DND-41 (cell line): Measurements from ENCODE around the gene PANK4.

Source experiments
- ATAC-seq: fragments of 200-7000 bp; cut with Tn5 transposase; 3 replicates; pipeline ENCODE4 v1.9.1; 2021; ENCODE audit warnings: low read depth; ENCODE audit not compliant: insufficient read depth
- DNase-seq: peaks from one replicate; pipeline ENCODE4 v3.0.0-alpha.2; 2020
- H2AFZ ChIP-seq: 2 replicates; pipeline ENCODE4 v1.6.0; 2012; ENCODE audit warnings: low read depth, low read length
- H3K27ac ChIP-seq: 2 replicates; pipeline ENCODE4 v1.5.1; 2012; ENCODE audit warnings: low read length, inconsistent platforms
- H3K27me3 ChIP-seq: fragments of 200-600 bp; sonication (generic); 2 replicates; pipeline ENCODE4 v1.6.0; 2012; ENCODE audit warnings: low read length, mild to moderate bottlenecking, inconsistent platforms; ENCODE audit not compliant: insufficient read depth, poor library complexity
- H3K36me3 ChIP-seq: 2 replicates; pipeline ENCODE4 v1.5.1; 2012; ENCODE audit warnings: low read length, inconsistent platforms; ENCODE audit not compliant: insufficient read depth
- H3K4me1 ChIP-seq: 2 replicates; pipeline ENCODE4 v1.5.1; 2012; ENCODE audit warnings: mild to moderate bottlenecking, low read length; ENCODE audit not compliant: insufficient read depth
- H3K4me2 ChIP-seq: 2 replicates; pipeline ENCODE4 v1.6.0; 2012; ENCODE audit warnings: mild to moderate bottlenecking, moderate library complexity, low read length, inconsistent platforms; ENCODE audit not compliant: insufficient read depth
- H3K4me3 ChIP-seq, 2 experiments: fragments of 200-600 bp in 1 of 2; shearing (Covaris generic) in 1 of 2; 2 replicates each; pipeline ENCODE4 v1.5.1; 2012 to 2016; ENCODE audit warnings: inconsistent platforms in 2 of 2, low read length in 2 of 2, mild to moderate bottlenecking in 2 of 2, low read depth in 1 of 2, moderate library complexity in 1 of 2
- H3K79me2 ChIP-seq: 2 replicates; pipeline ENCODE4 v1.6.0; 2012; ENCODE audit warnings: low read length, inconsistent platforms; ENCODE audit not compliant: insufficient read depth
- H3K9ac ChIP-seq: 2 replicates; pipeline ENCODE4 v1.6.0; 2012; ENCODE audit warnings: low read depth, mild to moderate bottlenecking, inconsistent platforms, low read length, moderate library complexity
- H3K9me3 ChIP-seq: 2 replicates; pipeline ENCODE4 v1.5.1; 2012; ENCODE audit warnings: low read length, moderate library complexity, mild to moderate bottlenecking, inconsistent platforms; ENCODE audit not compliant: insufficient read depth, severe bottlenecking
- H4K20me1 ChIP-seq: 2 replicates; pipeline ENCODE4 v1.6.0; 2012; ENCODE audit warnings: low read length; ENCODE audit not compliant: insufficient read depth
- CTCF ChIP-seq: IDR thresholded peaks from 2 replicates; pipeline ENCODE4 v1.5.1; 2012; ENCODE audit warnings: borderline replicate concordance, low read length, moderate library complexity, mild to moderate bottlenecking; ENCODE audit not compliant: poor library complexity, severe bottlenecking; ENCODE audit errors: extremely low read depth
- EZH2 ChIP-seq: IDR thresholded peaks from 3 replicates; pipeline ENCODE4 v1.6.1; 2012; ENCODE audit warnings: borderline replicate concordance, low read depth, mild to moderate bottlenecking, moderate library complexity, low read length, inconsistent platforms; ENCODE audit not compliant: severe bottlenecking

The PANK4 gene

DNA sequence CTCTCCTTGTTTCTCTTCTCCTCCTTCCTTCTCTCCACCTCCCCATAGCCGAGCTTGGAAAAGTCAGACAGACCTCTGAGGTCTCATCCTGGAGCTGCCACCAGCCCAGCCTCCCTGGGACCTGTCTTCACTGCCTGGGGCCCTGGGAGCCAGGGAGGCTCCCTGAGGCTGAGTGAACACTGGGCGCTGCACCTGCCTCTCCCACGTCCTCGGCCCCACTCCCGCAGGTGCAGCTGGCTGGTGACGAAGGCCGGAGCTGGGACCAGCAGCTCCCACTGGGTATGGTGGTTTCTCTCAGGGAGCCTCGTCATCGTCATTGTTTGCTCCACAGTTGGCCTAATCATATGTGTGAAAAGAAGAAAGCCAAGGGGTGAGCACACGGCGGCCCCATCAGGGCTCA is 35.0 kb upstream of the PANK4 start:
- no peaks in the 10 kb centered on the region for H3K79me2 ChIP-seq
- no peak overlapping the region for H3K4me3 ChIP-seq
- no peaks in the 10 kb centered on the region for H3K9me3 ChIP-seq
- no peaks in the 10 kb centered on the region for H3K36me3 ChIP-seq
- ATAC-seq, result no peak
- H3K4me1 ChIP-seq, result peaks cover 13% of the 10 kb centered on the region
- no peak overlapping the region for H3K4me2 ChIP-seq
- H4K20me1 ChIP-seq, result no peaks in the 10 kb centered on the region
- no peak for DNase-seq
- H3K27me3 ChIP-seq, result no peaks in the 10 kb centered on the region
- H2AFZ ChIP-seq, result no peak overlapping the region
- H3K9ac ChIP-seq, result no peak overlapping the region
- no peak overlapping the region for H3K27ac ChIP-seq
- no peak for TF ChIP-seq CTCF
- no peak for TF ChIP-seq EZH2

GRCh38 chr1:2560299-2561073 is 34.1 kb upstream of the PANK4 start:
- Histone ChIP-seq H3K9ac (no peak overlapping the region), H3K4me2 (no peak overlapping the region), H3K27me3 (no peaks in the 10 kb centered on the region), H3K27ac (no peak overlapping the region), H3K4me3 (no peak overlapping the region), H3K79me2 (no peaks in the 10 kb centered on the region), H2AFZ (no peak overlapping the region), H4K20me1 (no peaks in the 10 kb centered on the region), H3K4me1 (peaks cover 23% of the 10 kb centered on the region), H3K36me3 (no peaks in the 10 kb centered on the region), H3K9me3 (no peaks in the 10 kb centered on the region)
- TF ChIP-seq EZH2 (no peak), CTCF (no peak)
- ATAC-seq (no peak), DNase-seq (no peak)

DNA sequence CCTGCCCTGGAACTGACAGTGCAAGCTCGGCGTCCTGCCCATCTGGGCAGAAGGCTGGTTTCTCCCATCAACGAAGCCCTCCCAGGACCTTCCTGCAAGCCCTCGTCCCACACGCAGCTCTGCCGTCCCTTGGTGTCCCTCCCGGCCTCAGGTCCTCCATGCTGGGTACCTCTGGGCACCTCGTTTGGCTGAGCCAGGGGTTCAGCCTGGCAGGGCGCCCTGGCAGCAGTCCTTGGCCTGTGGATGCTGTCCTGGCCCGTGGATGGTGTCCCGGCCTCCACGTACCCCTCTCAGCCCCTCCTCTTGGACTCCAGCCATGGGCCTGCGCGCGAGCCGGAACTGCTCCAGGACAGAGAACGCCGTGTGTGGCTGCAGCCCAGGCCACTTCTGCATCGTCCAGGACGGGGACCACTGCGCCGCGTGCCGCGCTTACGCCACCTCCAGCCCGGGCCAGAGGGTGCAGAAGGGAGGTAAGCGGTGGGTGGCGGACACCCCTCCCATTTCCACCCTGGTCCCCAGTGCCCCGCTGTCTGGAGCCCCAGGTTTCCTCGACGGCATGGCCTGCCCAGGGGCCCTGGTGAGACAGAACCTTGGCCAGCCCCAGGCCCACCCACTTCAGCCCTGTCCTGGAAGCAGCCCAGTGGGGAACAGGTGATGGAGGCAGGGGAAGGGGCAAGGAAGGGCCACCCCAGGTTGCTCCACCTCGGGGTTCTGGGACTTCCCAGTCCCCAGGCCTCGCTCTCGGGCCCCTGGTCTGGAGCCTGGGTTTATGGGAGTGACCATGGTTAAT is 33.3 kb upstream of the PANK4 start:
- Histone ChIP-seq H3K9me3 (no peaks in the 10 kb centered on the region), H3K27me3 (no peaks in the 10 kb centered on the region), H3K9ac (no peak overlapping the region), H3K4me3 (no peak overlapping the region), H3K36me3 (no peaks in the 10 kb centered on the region), H3K27ac (no peak overlapping the region), H3K79me2 (no peaks in the 10 kb centered on the region), H3K4me2 (no peak overlapping the region), H3K4me1 (peaks cover 31% of the 10 kb centered on the region), H4K20me1 (no peaks in the 10 kb centered on the region), H2AFZ (no peak overlapping the region)
- ATAC-seq (no peak), DNase-seq (no peak)
- TF ChIP-seq CTCF (no peak), EZH2 (no peak)
